NCI-H187 (cell line): ENCODE measurements around the gene P2RY8.
"Not testable (repeated sequence)": the region's sequence is repeated elsewhere in the genome, so short reads cannot be mapped to it uniquely, and the experiment has no call there.

Experiments
- DNase-seq, 2 experiments: peaks; one replicate each; lab custom pipeline; 2025; lab: John Stamatoyannopoulos, UW

The P2RY8 gene

DNA sequence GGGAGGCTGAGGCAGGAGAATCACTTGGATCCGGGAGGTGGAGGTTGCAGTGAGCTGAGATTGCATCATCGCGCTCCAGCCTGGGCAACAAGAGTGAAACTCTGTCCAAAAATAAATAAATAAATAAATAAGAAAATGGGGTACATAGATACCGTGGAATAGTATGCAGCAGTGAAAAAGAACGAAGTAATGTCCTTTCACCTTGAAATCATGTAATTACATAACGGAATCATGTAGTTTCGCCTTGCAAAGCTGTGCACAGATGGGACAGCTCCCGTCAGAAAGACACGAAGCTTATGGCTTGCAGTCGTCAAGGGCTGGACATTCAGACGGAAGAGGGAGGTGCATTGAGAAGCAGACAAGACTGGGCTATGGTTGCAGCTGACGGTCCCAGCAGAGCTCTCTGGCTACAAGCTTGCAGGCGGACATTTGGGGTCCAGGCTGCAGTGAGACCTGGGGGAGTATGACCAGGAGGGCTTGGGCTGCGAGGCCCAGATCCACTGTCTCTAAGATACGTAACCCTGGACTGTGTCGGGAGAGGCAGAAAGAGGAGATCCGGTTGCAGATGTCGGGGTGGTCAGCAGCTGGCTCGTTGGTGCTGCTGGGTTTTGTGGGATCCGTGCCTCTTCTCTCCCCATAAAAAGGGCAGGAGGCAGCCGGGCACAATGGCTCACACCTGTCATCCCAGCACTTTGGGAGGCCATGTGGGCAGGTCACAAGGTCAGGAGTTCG lies 6.2 kb upstream of the P2RY8 start:
- DNase-seq, result no peak

DNA sequence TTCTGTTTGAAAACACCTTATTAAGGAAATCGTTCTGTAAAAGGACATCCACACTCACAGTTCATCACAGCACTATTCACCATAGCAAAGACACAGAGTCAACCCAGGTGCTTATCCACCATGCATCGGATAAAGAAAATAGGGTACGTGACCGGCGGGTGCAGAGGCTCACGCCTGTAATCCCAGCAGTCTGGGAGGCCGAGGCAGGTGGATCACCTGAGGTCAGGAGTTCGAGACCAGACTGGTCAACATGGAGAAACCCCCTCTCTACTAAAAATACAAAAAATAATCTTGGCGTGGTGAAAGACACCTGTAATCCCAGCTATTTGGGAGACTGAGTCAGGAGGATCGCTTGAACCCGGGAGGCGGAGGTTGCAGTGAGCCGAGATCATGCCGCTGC lies 2.2 kb upstream of the P2RY8 start:
- DNase-seq, result not testable (repeated sequence)

DNA sequence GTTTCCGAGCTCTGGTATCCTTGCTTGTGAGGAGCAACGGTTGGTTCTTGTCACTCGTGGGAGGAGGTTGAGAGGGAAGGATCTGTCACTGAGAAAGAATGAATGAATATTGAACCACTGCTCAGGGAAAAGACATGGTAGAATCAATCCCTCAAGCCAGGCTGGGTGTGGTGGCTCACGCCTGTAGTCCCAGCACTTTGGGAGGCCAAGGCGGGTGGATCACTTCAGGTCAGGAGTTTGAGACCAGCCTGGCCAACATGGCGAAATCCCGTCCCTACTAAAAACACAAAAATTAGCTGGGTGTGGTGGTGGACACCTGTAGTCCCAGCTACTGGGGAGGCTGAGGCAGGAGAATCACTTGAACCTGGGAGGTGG lies 718 bp upstream of the P2RY8 start:
- DNase-seq, result not testable (repeated sequence)

DNA sequence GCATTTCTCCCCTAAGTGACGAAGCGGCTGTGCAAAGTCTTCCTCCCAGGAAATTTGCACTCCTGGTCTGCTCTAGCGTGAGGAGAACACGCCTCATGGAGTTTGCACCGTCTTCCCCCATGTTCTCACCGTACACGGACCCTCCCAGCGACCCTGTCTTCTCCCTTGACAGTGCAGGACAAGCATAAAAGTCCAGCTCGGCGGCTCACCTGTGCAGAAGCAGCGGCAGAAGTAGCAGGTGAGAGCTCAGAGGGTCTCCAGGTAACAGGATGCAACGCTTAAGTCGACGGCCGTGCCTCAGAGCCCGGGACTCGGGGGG lies 314 bp downstream of the P2RY8 start:
- DNase-seq, result no peak

DNA sequence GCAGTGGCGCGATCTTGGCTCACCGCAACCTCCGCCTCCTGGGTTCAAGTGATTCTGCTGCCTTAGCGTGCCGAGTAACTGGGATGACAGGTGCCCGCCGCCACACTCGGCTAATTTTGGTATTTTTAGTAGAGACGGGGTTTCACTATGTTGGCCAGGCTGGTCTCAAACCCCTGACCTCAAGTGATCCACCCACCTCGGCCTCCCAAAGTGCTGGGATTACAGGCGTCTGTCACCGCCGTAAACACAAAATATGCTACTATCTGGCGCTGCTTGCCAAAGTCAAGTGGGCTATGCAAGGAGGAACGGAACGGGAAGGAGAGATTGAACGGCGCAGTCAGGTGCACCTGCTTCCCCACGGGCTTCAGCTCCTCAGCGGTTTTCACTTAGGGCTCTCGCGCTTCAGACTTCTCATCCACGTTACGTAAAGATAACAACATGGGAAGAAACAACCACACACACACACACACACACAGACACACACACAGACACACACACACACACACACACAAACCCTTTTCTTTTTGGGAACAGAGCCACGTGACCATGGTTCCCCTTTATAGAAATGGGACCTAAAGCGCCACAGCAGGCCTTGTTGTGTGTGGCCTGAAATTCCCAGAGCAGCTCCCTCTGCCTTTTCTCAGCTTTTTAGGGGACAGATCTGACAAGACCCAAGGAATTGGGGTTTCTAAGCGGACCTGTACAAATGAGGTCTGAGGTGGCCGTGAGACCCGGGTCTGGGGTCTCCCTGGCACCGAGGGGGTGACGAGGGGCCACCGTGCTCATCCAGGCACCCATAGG lies 1.5 kb downstream of the P2RY8 start:
- no peak for DNase-seq

DNA sequence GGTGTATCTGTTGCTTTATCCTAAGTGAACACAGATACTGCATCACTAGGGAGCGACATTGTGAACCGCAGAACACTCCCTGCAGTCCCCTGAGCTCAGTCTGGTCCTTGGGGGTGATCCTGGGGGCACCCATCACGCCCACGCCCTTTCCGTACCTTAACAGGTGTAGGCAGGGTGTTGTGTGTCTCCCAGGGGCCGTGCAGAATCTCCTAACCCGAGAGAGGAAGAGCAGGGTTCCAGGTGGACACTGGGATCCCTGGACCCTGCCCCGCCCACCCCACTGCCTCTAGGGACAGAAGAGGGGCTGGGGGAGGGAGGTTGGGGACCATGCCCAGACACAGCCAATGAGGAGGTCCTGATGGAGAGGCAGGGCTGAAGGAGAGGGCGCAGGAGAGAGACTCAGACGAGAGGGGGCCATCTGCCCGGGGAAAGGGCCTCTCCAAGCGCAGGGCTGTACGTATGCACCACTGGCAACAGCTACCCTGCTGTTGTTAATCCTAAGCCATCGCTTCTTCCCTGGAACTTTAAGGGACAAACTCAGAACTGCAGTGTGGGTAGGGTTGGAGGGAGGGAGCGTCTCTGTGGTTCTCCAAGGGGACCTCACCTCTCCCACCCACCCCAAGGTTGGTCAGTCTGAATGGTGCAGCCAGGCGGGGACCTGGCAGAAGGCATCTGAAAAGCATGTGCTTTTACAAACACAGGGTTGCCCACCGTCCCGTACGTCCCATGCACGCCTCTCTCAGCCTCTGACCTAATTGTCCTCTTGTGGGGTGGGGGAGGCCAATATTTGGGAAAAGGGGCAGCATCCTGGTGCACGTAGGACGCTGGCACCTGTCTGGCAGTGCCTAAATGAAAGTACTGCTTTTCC lies 2.5 kb downstream of the P2RY8 start:
- DNase-seq, result no peak

DNA sequence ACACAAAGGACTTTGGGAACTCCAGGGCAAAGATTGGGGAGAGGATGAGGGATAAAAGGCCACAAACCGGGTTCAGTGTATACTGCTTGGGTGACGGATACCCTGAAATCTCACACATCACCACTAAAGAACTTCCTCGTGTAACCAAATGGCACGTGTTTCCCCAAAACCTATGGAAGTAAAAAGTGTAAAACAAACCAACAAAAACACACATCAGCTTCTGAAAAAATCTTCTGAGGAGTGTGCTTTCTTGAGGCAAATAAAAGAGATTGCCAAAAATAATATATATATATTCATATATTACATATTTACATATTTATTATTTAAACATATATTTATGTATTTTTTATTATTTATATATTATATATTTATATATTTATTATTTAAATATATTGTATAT lies 3.9 kb downstream of the P2RY8 start:
- no peak for DNase-seq

DNA sequence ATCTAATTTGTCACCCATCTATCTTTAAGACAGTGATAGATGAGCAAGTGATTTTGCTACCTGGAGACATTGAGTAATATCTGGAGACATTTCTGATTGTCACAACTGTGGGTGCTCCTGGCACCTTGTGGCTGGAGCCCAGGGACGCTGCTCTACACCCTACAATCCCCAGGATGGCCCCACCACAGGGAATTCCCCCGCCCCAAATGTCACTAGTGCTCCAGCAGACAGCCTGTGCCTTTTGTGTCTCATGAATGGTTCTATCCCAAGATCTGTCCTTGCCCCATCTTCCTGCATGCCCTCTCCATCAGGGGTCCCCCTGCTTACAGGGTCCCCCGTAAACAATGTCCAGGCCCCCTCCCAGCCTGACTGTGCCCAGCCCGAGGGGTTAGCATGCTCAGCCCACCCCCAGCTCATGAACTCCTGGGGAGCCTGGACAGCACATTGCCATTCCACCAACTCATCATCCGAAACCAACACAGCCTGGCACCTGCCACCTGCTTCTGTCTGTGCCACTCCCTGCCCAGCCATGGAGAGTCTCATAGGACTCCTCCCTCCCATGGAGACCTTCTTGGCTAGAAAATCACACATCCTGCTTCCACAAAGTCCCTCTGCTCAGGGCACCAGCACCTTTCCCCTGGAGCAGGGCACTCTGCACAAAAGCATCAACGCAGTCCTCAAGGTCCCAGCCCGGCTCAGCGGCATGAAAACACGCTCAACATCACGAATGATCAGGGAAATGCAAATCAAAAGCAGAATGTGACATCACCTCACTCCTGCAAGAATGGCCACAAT lies 5.7 kb downstream of the P2RY8 start:
- DNase-seq, result no peak

DNA sequence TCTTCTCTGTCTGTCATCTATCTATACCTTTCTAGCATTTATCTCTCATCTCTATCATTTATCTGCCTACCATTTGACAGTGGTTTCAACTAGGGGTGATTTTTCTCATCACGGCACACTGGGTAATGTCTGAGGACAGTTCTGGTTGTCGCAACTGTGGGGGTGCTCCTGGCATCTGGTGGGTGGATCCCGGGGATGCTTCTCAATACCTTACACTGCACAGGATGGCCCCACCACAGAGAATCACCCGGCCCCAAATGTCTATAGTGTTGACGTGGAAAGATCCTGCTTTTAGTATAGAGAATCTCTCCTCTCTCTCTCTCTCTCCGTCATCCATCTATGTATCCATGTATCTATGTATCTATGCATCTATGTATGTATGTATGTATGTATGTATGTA lies 7.2 kb downstream of the P2RY8 start:
- DNase-seq, result no peak

DNA sequence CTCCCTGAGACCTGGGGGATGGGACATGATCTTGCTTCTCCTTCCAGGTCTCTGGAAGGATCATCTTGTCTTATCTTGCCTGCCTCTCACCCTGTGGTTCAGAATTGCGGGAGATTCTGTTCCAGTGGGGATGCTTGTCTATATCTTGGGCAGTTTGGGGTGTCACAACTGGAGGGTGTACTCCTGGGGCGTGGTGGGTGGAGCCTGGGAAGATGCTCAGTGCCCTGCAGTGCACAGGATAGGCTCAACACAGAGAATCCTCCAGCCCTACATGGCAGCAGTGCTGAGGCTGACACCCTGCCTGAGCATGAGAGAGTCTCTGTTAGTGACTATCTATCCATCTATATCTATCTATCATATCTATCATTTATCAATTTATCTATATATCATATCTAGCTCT lies 7.7 kb downstream of the P2RY8 start:
- no peak for DNase-seq

DNA sequence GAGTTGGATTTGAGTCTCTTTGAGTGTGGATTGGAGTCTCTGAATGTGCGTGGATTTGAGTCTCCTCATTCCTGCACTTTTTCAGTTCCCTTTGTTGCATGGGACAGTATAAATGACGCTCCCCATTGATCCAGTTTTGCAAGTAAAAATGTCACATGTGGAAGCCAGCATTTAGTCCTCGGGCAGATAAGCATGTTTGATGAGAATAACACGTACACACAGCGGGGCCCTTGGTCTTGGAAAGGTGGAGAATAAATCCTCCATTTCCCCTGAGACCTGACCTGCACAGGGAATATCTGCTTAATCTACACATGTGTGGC lies 8.1 kb downstream of the P2RY8 start:
- DNase-seq, result no peak

DNA sequence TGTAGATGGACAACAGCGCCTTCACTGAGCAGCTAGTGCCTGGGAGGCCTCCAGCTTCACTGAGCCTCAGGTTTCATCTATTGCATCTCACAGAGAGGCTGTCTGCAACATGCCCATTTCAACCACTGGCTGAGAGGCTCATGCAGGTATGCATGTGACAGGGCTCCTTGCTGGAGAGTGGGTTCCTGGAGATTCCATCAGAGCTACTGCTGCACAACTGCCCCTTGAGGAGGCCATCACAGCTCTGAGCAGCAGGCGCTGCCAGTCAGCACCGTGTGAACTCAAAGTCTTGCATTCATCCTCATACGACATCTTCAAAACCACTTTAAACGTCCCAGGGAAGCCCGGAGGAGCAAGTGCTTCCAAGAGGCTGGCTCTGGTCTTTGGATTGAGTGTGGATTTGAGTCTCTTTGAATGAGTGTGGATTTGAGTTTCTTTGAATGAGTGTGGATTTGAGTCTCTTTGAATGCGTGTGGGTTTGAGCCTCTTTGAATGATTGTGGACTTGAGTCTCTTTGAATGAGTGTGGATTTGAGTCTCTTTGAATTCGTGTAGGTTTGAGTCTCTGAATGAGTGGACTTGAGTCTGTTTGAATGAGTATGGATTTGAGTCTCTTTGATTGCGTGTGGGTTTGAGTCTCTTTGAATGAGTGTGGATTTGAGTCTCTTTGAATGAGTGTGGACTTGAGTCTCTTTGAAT lies 8.7 kb downstream of the P2RY8 start:
- no peak for DNase-seq

DNA sequence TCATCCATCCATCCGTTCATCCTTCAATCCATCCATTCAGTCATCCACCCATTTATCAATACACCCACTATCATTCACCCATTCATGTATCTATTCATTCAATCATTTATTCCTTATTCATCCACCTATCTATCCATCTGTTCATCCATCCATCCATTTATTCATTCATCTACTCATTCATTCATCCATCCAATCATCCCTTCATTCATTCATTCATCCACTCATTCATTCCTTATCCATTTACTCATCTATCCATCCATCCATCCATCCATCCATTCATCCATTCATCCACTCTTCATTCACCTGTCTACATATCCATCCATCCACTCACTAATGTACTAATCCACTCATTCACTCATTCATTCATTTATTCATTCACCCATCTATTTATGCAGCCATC lies 9.5 kb downstream of the P2RY8 start:
- no peak for DNase-seq

DNA sequence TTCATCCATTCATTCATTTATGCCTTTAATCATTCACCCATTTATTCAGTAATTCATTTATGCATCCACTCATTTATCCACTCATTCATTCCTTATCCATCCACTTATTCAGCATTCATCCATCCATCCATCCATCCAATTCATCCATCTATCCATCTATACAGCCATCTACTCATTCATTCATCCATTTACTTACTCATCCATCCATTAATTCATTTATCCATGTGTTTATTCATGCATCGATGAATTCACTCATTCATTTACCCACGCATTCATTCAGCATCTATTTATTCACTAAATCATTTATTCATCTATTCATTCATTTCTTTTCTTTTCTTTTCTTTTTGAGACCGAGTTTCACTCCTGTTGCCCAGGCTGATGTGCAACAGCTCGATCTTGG lies 10.4 kb downstream of the P2RY8 start:
- DNase-seq, result no peak

DNA sequence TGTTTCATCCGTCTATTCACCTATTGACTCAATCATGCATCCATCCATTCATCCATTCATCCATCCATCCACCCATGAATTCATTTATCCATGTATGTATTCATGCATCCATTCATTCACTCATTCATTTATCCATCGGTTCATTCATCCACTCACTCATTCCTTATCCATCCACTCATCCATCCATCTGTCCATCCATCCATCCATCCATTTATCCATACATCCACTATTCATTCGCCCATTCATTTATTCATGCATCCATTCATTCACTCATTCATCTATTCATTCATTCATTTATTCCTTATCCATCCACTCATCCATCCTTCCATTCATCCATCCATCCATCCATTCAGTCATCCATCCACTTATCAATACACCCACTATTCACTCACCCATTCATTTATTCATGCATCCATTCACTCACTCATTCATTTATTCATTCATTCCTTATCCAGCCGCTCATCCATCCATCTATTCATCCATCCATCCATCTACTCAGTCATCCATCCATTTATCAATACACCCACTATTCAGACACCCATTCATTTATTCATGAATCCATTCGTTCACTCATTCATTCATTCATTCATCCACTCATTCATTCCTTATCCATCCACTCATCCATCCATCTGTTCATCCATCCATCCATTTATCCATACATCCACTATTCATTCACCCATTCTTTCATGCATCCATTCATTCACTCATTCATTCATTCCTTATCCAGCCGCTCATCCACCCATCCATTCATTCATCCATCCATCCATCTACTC lies 11.2 kb downstream of the P2RY8 start:
- DNase-seq, result no peak

DNA sequence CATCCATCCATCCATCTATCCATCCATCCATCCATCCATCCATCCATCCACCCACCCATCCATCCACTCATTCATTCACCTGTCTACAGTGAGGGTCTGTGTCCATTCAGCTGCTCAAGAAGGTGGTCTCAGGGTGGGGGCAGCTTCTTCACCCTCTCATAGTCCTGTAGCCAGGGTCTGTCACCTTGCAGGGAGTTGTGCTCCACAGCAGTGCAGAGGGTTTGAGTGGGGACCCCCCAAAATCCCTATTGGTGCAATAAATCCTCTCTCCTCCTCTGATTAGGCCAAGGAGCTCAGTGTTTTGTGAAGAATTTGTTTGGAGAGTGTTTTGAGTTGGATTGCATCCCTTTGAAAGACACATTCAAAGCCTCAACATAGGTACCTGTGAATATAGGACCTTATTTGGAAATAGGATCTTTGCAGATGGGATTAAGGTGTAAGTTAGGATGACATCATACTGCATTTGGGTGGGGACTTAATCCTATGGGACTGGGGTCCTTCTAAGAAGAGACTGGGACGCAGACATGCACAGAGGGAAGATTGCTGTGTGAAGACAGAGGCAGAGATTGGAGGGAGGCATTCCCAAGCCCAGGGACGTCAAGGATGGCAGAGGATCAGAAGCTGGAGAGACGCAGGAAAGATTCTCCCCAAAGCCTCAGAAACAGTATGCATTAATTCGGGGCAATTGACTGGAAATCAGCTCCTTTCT lies 12.0 kb downstream of the P2RY8 start:
- DNase-seq, result no peak

DNA sequence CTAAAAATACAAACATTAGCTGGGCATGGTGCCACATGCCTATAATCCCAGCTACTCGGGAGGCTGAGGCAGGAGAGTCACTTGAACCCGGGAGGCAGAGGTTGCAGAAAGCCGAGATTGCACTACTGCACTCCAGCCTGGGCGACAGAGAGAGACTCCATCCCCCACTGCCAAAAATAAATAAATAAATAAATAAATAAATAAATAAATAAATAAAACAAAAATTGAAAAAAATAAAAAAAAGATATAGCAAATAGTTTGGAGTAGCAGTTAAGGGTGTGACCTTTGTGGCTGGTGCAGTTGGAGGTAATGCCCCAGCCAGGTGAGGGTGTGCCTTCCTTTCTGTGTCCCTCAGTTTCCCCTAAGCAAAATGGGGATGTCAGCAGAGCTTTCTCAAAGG lies 14.1 kb downstream of the P2RY8 start:
- not testable (repeated sequence) for DNase-seq

DNA sequence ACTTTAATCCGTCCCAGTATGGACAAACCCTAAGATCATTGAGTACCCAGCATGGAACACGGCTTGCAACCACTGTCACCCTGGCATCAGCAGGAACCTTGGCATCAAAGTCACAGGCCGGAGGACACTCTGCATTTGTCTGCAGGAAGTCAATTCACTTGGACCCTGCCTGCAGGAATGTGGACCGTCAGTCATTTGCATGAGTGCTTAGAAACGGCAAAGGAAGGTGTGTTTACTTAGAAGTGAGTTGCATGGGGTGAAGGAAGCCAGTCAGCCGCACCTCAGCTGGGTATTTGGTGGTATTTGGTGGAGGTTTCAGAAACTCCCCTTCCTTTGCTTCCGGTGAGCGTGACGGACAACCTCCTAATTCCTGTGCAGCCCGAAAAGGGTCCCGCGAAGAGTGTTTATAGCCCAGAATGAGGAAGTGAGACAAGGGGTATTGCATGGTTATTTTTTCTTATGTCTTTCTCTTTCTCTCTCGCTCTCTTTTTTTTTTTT lies 15.5 kb downstream of the P2RY8 start:
- no peak for DNase-seq

DNA sequence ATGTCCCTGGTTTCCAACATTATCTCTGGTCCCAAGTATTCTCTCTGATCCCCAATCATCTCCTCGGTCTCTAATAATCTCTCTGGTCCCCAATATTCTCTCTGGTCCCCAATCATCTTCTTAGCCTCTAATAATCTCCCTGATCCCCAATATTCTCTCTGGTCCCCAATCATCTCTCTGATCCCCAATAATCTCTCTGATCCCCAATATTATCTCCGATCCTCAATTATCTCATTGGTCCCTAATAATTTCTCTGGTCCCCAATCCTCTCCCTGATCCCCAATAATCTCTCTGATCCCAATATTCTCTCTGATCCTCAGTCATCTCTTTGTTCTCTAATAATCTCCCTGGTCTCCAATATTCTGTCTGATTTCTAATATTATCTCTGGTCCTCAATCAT lies 16.6 kb downstream of the P2RY8 start:
- no peak for DNase-seq

DNA sequence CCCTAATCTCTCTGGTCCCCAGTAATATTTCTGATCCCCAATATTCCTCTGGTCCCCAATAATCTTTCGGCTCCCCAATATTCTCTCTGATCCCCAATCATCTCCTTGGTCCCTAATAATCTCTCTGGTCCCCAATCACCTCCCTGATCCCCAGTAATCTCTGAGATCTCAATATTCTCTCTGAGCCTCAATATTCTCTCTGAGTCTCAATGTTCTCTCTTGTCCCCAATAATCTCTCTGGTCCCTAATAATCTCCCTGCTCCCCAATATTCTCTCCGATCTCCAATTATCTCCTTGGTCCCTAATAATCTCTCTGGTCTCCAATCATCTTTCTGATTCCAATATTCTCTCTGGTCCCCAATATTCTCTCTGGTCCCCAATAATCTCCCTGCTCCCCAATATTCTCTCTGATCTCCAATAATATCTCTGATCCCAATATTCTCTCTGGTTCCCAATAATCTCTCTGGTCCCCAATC lies 17.9 kb downstream of the P2RY8 start:
- no peak for DNase-seq
